H1 (cell line): Measurements from ENCODE around the gene IFT25. TPM values are rescaled to one million over a fixed set of nuclear protein-coding genes. Genes with fewer than 3 reads are reported as not detected.

Experiments used
- ATF2 ChIP-seq: IDR thresholded peaks from 2 replicates; pipeline ENCODE4 v1.6.1; 2012; ENCODE audit warnings: low read length, inconsistent platforms
- BRCA1 ChIP-seq: IDR thresholded peaks from 2 replicates; pipeline ENCODE4 v1.6.1; 2012; ENCODE audit warnings: low read depth, low read length, improper control_type of control experiment
- CEBPB ChIP-seq: IDR thresholded peaks from 2 replicates; pipeline ENCODE4 v1.6.1; 2012; ENCODE audit warnings: low read depth, low read length
- CHD1 ChIP-seq: IDR thresholded peaks from 2 replicates; pipeline ENCODE4 v1.6.1; 2012; ENCODE audit warnings: low read depth, low read length, improper control_type of control experiment
- CREB1 ChIP-seq: IDR thresholded peaks from 2 replicates; pipeline ENCODE4 v1.6.1; 2012; ENCODE audit warnings: inconsistent platforms
- CTBP2 ChIP-seq: IDR thresholded peaks from 2 replicates; pipeline ENCODE4 v1.7.0; 2011; ENCODE audit warnings: borderline replicate concordance, mild to moderate bottlenecking, moderate library complexity, mixed read lengths, low read length; ENCODE audit not compliant: insufficient read depth, insufficient read length
- E2F6 ChIP-seq: IDR thresholded peaks from 2 replicates; pipeline ENCODE4 v1.6.1; 2012; ENCODE audit warnings: inconsistent platforms
- EGR1 ChIP-seq: IDR thresholded peaks from 2 replicates; pipeline ENCODE4 v1.6.1; 2011; ENCODE audit warnings: low read depth, low read length, borderline replicate concordance
- EP300 ChIP-seq, 2 experiments: IDR thresholded peaks; 1 replicate in 1 of 2; 2 replicates in 1 of 2; pipeline ENCODE4 v1.6.1; 2011 to 2012; ENCODE audit warnings: low read depth in 2 of 2, low read length in 2 of 2, mild to moderate bottlenecking in 2 of 2, borderline replicate concordance in 1 of 2, inconsistent platforms in 1 of 2, moderate library complexity in 1 of 2
- HDAC2 ChIP-seq, 2 experiments: fragments of 300-600 bp in 1 of 2; sonication (generic) in 1 of 2; IDR thresholded peaks; 2 replicates each; pipeline ENCODE4 v1.6.1; 2011 to 2012; ENCODE audit warnings: low read depth in 2 of 2, low read length in 2 of 2, mild to moderate bottlenecking in 2 of 2, moderate library complexity in 2 of 2, borderline replicate concordance in 1 of 2, inconsistent platforms in 1 of 2
- KDM1A ChIP-seq: fragments of 200-600, 300-600 bp; sonication (generic); IDR thresholded peaks from 2 replicates; pipeline ENCODE4 v1.7.1; 2016; ENCODE audit warnings: mild to moderate bottlenecking, low read length, borderline replicate concordance
- KDM5A ChIP-seq: fragments of 200-600 bp; IDR thresholded peaks from 2 replicates; pipeline ENCODE4 v1.7.1; 2012; ENCODE audit warnings: mild to moderate bottlenecking, low read length, inconsistent platforms, mixed read lengths
- MAFK ChIP-seq: IDR thresholded peaks from 2 replicates; pipeline ENCODE4 v1.6.1; 2012; ENCODE audit warnings: low read depth, mild to moderate bottlenecking, improper control_type of control experiment, low read length
- NRF1 ChIP-seq: IDR thresholded peaks from 2 replicates; pipeline ENCODE4 v1.6.1; 2011; ENCODE audit warnings: mild to moderate bottlenecking, low read depth, low read length, improper control_type of control experiment
- POLR2A ChIP-seq, 2 experiments: IDR thresholded peaks; 1 replicate in 1 of 2; 2 replicates in 1 of 2; pipeline ENCODE4 v1.6.1; 2011; ENCODE audit warnings: low read depth in 2 of 2, low read length in 2 of 2, mild to moderate bottlenecking in 2 of 2; ENCODE audit errors: control extremely low read depth in 1 of 2
- POLR2AphosphoS5 ChIP-seq: IDR thresholded peaks from 2 replicates; pipeline ENCODE4 v1.6.1; 2011; ENCODE audit warnings: low read depth, low read length
- POU5F1 ChIP-seq: IDR thresholded peaks from 2 replicates; pipeline ENCODE4 v1.6.1; 2011; ENCODE audit warnings: low read depth, mild to moderate bottlenecking, low read length, moderate library complexity
- RBBP5 ChIP-seq: IDR thresholded peaks from 2 replicates; pipeline ENCODE4 v1.7.1; 2012; ENCODE audit warnings: low read depth, mild to moderate bottlenecking, inconsistent platforms, low read length, moderate library complexity, borderline replicate concordance
- SIRT6 ChIP-seq: IDR thresholded peaks from one replicate; pipeline ENCODE4 v1.7.1; 2012; ENCODE audit warnings: low read length, inconsistent platforms
- SP2 ChIP-seq: IDR thresholded peaks from 2 replicates; pipeline ENCODE4 v1.6.1; 2012; ENCODE audit warnings: mild to moderate bottlenecking, low read length, inconsistent platforms
- SUZ12 ChIP-seq: fragments of 200-600 bp; sonication (generic); IDR thresholded peaks from 2 replicates; pipeline ENCODE4 v1.6.1; 2012; ENCODE audit warnings: mild to moderate bottlenecking, inconsistent platforms, low read length, moderate library complexity, mixed read lengths
- YY1 ChIP-seq: IDR thresholded peaks from 2 replicates; pipeline ENCODE4 v1.6.1; 2011; ENCODE audit warnings: low read depth, mild to moderate bottlenecking, low read length
- polyA plus RNA-seq, 7 experiments: library from polyadenylated mRNA; depleted of rRNA in 3 of 7; stranded (reverse) in 5 of 7; unstranded in 2 of 7; fragments of >200 nt in 5 of 7; fragments of 200-250 nt in 2 of 7; gene quantifications; 1 replicate in 5 of 7; 2 replicates in 1 of 7; 4 replicates in 1 of 7; pipeline versions ENCODE4 v1.2.1 to v1.2.3, GENCODE V29; 2011 to 2013; ENCODE audit warnings: missing spikeins in 2 of 7, mixed read lengths in 2 of 7
- total RNA-seq: library from RNA; stranded (reverse); fragmentation: NEBNext Ultra II Directional; extraction: Animal tissue kit (Norgen Biotek cat#: 25700); gene quantifications from 2 replicates; pipeline ENCODE4 v1.2.1, GENCODE V29; 2021
- TF ChIP-seq, protein P1 (sequence below): IDR thresholded peaks from 2 replicates; pipeline ENCODE4 v1.6.1; 2012; ENCODE audit warnings: inconsistent platforms

IFT25 gene
- total and polyA plus RNA-seq, 2 of the 8 experiments (the other 6 are each of a cell fraction or from before 2014, with no cell fraction given): 15.0 to 36.3 TPM

- TF ChIP-seq CHD1 (no peak), POU5F1 (no peak), BRCA1 (no peak), CEBPB (peak; percentile 73), EGR1 (no peak), SP2 (no peak), YY1 (no peak), CREB1 (no peak), SUZ12 (no peak), HDAC2 (IDR thresholded peaks at IDR 0.05; ENCODE audit: borderline replicate concordance in 1 of 2, low read depth in 2 of 2, low read length in 2 of 2) (no peak), KDM1A (no peak), POLR2AphosphoS5 (0 out of 2 replicates have a peak, but pooled peaks have one; percentile 35), SIRT6 (no peak), RBBP5 (no peak), E2F6 (no peak), ATF2 (no peak), EP300 (IDR thresholded peaks at IDR 0.05; ENCODE audit: borderline replicate concordance in 1 of 2, low read depth in 2 of 2, low read length in 2 of 2) (no peak), POLR2A (IDR thresholded peaks at IDR 0.05; ENCODE audit: control extremely low read depth in 1 of 2, low read depth in 2 of 2, low read length in 2 of 2) (peak in 1 of 2 experiments; percentile 60; a peak in 2 of 3 replicates), KDM5A (no peak), NRF1 (no peak), CTBP2 (no peak), MAFK (no peak)
- TF ChIP-seq, protein P1, sequence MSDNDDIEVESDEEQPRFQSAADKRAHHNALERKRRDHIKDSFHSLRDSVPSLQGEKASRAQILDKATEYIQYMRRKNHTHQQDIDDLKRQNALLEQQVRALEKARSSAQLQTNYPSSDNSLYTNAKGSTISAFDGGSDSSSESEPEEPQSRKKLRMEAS: no peak
These were observed 32.0 kb downstream of the IFT25 start (continued) for GRCh38 chr1:53913352-53914033.
